Measurements from ENCODE around the gene CLEC4G.

- TF ChIP-seq CTCF (IDR thresholded peaks at IDR 0.05; ENCODE audit: poor library complexity) = no peak
- no peak for TF ChIP-seq EZH2 (IDR thresholded peaks at IDR 0.05; ENCODE audit: borderline replicate concordance)
- no peak for TF ChIP-seq EZH2phosphoT487 (IDR thresholded peaks at IDR 0.05; ENCODE audit: low read depth, severe bottlenecking, unreplicated experiment)
These were observed 31.8 kb upstream of the CLEC4G start for GRCh38 chr19:7763696-7764095.

Data from hepatocyte (in vitro differentiated cells).